Spleen (tissue), 3 donors: ENCODE measurements around the gene SCN8A.

ENCODE experiments used
- POLR2A ChIP-seq, 3 donors: fragments of 450-650 bp; IDR thresholded peaks; one replicate each; pipeline ENCODE4 v1.5.1; 2017; ENCODE audit warnings: antibody characterized with exemption in 3 of 3, mild to moderate bottlenecking in 1 of 3
- POLR2AphosphoS5 ChIP-seq, 3 donors: sonication (generic); formaldehyde crosslinking; IDR thresholded peaks; one replicate each; pipeline ENCODE4 v1.5.1; 2017; ENCODE audit warnings: antibody characterized with exemption in 3 of 3

DNA sequence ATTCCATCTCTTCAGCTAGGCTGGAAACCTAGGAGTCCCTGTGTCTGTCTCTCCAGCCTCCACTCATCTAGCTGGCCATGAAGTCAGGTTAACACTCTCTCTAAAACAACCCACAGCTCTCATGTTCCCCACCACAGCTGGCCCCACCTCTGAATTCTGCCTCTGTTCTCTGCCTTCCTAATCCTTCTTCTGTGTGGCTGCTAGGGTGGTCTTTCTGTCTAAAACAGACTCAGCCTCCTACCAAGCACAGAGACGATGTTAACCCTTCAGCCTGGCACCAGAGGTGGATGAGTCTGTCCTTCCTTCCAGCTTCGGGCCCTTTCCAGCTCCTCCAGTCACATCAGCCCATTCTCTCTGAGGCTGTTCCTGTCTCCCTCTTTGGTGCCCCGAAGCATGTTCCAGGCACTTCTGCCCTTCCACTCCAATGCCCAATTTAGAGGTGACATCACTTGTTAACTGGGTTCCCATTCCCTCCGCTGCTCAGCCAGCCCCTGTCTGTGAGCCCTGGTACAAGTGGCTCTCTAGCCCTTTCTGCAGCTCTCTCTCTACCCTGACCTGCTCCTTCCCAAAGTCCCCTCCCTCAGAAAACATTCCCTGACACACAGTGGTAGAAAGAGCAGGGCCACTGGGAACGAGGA is 248.4 kb downstream of the SCN8A start:
- TF ChIP-seq POLR2A (IDR thresholded peaks at IDR 0.05) (no peak), POLR2AphosphoS5 (IDR thresholded peaks at IDR 0.05) (no peak)
